CD4-positive, CD25-positive, alpha-beta regulatory T cell (primary cell): Measurements from ENCODE around the gene ACOX3. TPM values are rescaled to one million over a fixed set of nuclear protein-coding genes. Genes with fewer than 3 reads are reported as not detected.
A peak's percentile ranks its signal among the peaks of the same experiment; 100 is the strongest.

Experiments
- ATAC-seq, 2 donors: fragments of 150-1000 bp; cut with Tn5 transposase; one replicate each; pipeline ENCODE4 v1.10.0; 2021; ENCODE audit warnings: low read depth in 2 of 2, moderate number of reproducible peaks in 2 of 2, moderate library complexity in 1 of 2
- DNase-seq, 3 donors: peaks; one replicate each; pipeline versions ENCODE4 v3.0.0 to v3.0.0-alpha.2; 2012 to 2022; ENCODE audit warnings: mixed read lengths in 1 of 3
- H3K27ac ChIP-seq: one replicate; pipeline ENCODE4 v1.7.0; 2013; ENCODE audit warnings: mild to moderate bottlenecking, low read length; ENCODE audit not compliant: insufficient read depth, poor library complexity, severe bottlenecking
- H3K27me3 ChIP-seq: one replicate; pipeline ENCODE4 v1.7.0; 2013; ENCODE audit warnings: low read length; ENCODE audit not compliant: control insufficient read depth, insufficient read depth
- H3K36me3 ChIP-seq: one replicate; pipeline ENCODE4 v1.7.0; 2013; ENCODE audit warnings: mild to moderate bottlenecking, low read length, moderate library complexity; ENCODE audit not compliant: control insufficient read depth, insufficient read depth
- H3K4me1 ChIP-seq: 2 replicates; pipeline ENCODE4 v1.7.0; 2013; ENCODE audit warnings: mild to moderate bottlenecking, low read length; ENCODE audit not compliant: insufficient read depth, control insufficient read depth, poor library complexity, severe bottlenecking
- H3K4me3 ChIP-seq: one replicate; pipeline ENCODE4 v1.7.0; 2013; ENCODE audit warnings: low read depth, mild to moderate bottlenecking, low read length, moderate library complexity
- H3K9me3 ChIP-seq, 2 experiments: 1 replicate in 1 of 2; 2 replicates in 1 of 2; pipeline ENCODE4 v1.7.0; 2013; ENCODE audit warnings: low read length in 2 of 2, mild to moderate bottlenecking in 1 of 2, moderate library complexity in 1 of 2; ENCODE audit not compliant: control insufficient read depth in 2 of 2
- H3K27ac Mint-ChIP-seq, 3 donors: one replicate each; pipeline ENCODE4 v1.8.0; 2020 to 2022; ENCODE audit warnings: mild to moderate bottlenecking in 3 of 3, mixed read lengths in 3 of 3, moderate library complexity in 2 of 3
- H3K27me3 Mint-ChIP-seq: one replicate; pipeline ENCODE4 v1.8.0; 2022; ENCODE audit warnings: mild to moderate bottlenecking, mixed read lengths
- H3K36me3 Mint-ChIP-seq: one replicate; pipeline ENCODE4 v1.8.0; 2020; ENCODE audit warnings: mixed read lengths
- H3K4me1 Mint-ChIP-seq, 4 donors: one replicate each; pipeline ENCODE4 v1.8.0; 2020 to 2022; ENCODE audit warnings: mixed read lengths in 4 of 4, mild to moderate bottlenecking in 1 of 4
- H3K4me3 Mint-ChIP-seq, 4 donors: one replicate each; pipeline ENCODE4 v1.8.0; 2020 to 2022; ENCODE audit warnings: mild to moderate bottlenecking in 4 of 4, mixed read lengths in 4 of 4, moderate library complexity in 3 of 4
- H3K9me3 Mint-ChIP-seq, 7 donors: one replicate each; pipeline ENCODE4 v1.8.0; 2020 to 2022; ENCODE audit warnings: mixed read lengths in 7 of 7, mild to moderate bottlenecking in 3 of 7, moderate library complexity in 2 of 7
- polyA plus RNA-seq, 4 donors: library from polyadenylated mRNA; unstranded; fragments of 300-500 nt; fragmentation: Illumina TruSeq; gene quantifications; one replicate each; pipeline ENCODE4 v1.2.3, GENCODE V29; 2021
- total RNA-seq: library from RNA; stranded (reverse); gene quantifications from one replicate; pipeline ENCODE4 v1.2.3, GENCODE V29; 2022

Gene ACOX3
- total and polyA plus RNA-seq, 5 donors from 2014 or later: 13.0 to 22.0 (median 14.2) TPM

- Mint-ChIP-seq H3K9me3 (no peaks in the 10 kb centered on the region), H3K4me1 (no peaks in the 10 kb centered on the region), H3K36me3 (peaks cover 14% of the 10 kb centered on the region), H3K27ac (peak overlapping the region in 1 of 3 donors; percentile 74), H3K4me3 (no peak overlapping the region), H3K27me3 (no peaks in the 10 kb centered on the region)
- ATAC-seq (no peak), DNase-seq (no peak)
- Histone ChIP-seq H3K9me3 (no peaks in the 10 kb centered on the region), H3K27me3 (no peaks in the 10 kb centered on the region), H3K4me3 (no peak overlapping the region), H3K27ac (no peak overlapping the region), H3K36me3 (peaks cover 3% of the 10 kb centered on the region), H3K4me1 (no peaks in the 10 kb centered on the region)
Observed at GRCh38 chr4:8376361-8377102, 64.0 kb downstream of the ACOX3 start.

GRCh38 chr4:8374851-8375649 lies 65.5 kb downstream of the ACOX3 start:
- H3K4me1 ChIP-seq: no peaks in the 10 kb centered on the region
- no peak overlapping the region for H3K4me3 ChIP-seq
- peaks cover 3% of the 10 kb centered on the region for H3K36me3 ChIP-seq
- no peaks in the 10 kb centered on the region for H3K9me3 Mint-ChIP-seq
- no peak for ATAC-seq
- no peaks in the 10 kb centered on the region for H3K27me3 ChIP-seq
- peaks cover 10% of the 10 kb centered on the region for H3K36me3 Mint-ChIP-seq
- no peak overlapping the region for H3K27ac Mint-ChIP-seq
- H3K27me3 Mint-ChIP-seq: no peaks in the 10 kb centered on the region
- no peaks in the 10 kb centered on the region for H3K4me1 Mint-ChIP-seq
- no peak overlapping the region for H3K4me3 Mint-ChIP-seq
- H3K9me3 ChIP-seq: no peaks in the 10 kb centered on the region
- H3K27ac ChIP-seq: no peak overlapping the region
- DNase-seq: no peak

- peaks cover 3% of the 10 kb centered on the region for H3K36me3 ChIP-seq
- no peaks in the 10 kb centered on the region for H3K27me3 Mint-ChIP-seq
- H3K4me1 ChIP-seq: no peaks in the 10 kb centered on the region
- DNase-seq (no peak), ATAC-seq (no peak)
- H3K9me3 ChIP-seq: no peaks in the 10 kb centered on the region
- no peak overlapping the region for H3K4me3 ChIP-seq
- H3K27ac Mint-ChIP-seq: no peak overlapping the region
- H3K4me3 Mint-ChIP-seq: no peak overlapping the region
- H3K9me3 Mint-ChIP-seq: no peaks in the 10 kb centered on the region
- H3K4me1 Mint-ChIP-seq: no peaks in the 10 kb centered on the region
- peaks cover 10% of the 10 kb centered on the region for H3K36me3 Mint-ChIP-seq
- H3K27ac ChIP-seq: no peak overlapping the region
- no peaks in the 10 kb centered on the region for H3K27me3 ChIP-seq
Observed at GRCh38 chr4:8373973-8374545, 66.5 kb downstream of the ACOX3 start.

GRCh38 chr4:8373270-8373972 lies 67.1 kb downstream of the ACOX3 start:
- H3K9me3 ChIP-seq: no peaks in the 10 kb centered on the region
- H3K27me3 Mint-ChIP-seq: no peaks in the 10 kb centered on the region
- no peaks in the 10 kb centered on the region for H3K9me3 Mint-ChIP-seq
- no peaks in the 10 kb centered on the region for H3K27me3 ChIP-seq
- H3K4me1 ChIP-seq: no peaks in the 10 kb centered on the region
- H3K4me1 Mint-ChIP-seq: no peaks in the 10 kb centered on the region
- no peak for DNase-seq
- no peak overlapping the region for H3K4me3 ChIP-seq
- H3K36me3 ChIP-seq: no peaks in the 10 kb centered on the region
- H3K27ac ChIP-seq: no peak overlapping the region
- no peak overlapping the region for H3K4me3 Mint-ChIP-seq
- ATAC-seq: no peak
- H3K27ac Mint-ChIP-seq: no peak overlapping the region
- peaks cover 10% of the 10 kb centered on the region for H3K36me3 Mint-ChIP-seq

- no peak overlapping the region for H3K27ac ChIP-seq
- ATAC-seq (no peak), DNase-seq (no peak)
- Mint-ChIP-seq H3K36me3 (peaks cover 10% of the 10 kb centered on the region), H3K27me3 (no peaks in the 10 kb centered on the region), H3K9me3 (no peaks in the 10 kb centered on the region), H3K4me3 (no peak overlapping the region), H3K4me1 (no peaks in the 10 kb centered on the region), H3K27ac (peak overlapping the region in 1 of 3 donors; percentile 15)
- no peaks in the 10 kb centered on the region for H3K9me3 ChIP-seq
- H3K4me1 ChIP-seq: no peaks in the 10 kb centered on the region
- no peaks in the 10 kb centered on the region for H3K27me3 ChIP-seq
- H3K4me3 ChIP-seq: no peak overlapping the region
- H3K36me3 ChIP-seq: no peaks in the 10 kb centered on the region
Observed at GRCh38 chr4:8372506-8372905, 68.0 kb downstream of the ACOX3 start.

GRCh38 chr4:8371596-8371995 lies 68.9 kb downstream of the ACOX3 start:
- H3K4me1 Mint-ChIP-seq: no peaks in the 10 kb centered on the region
- H3K4me1 ChIP-seq: no peaks in the 10 kb centered on the region
- H3K27ac ChIP-seq: no peak overlapping the region
- no peaks in the 10 kb centered on the region for H3K9me3 ChIP-seq
- no peak for DNase-seq
- H3K4me3 Mint-ChIP-seq: no peak overlapping the region
- no peak overlapping the region for H3K4me3 ChIP-seq
- ATAC-seq: no peak
- no peaks in the 10 kb centered on the region for H3K9me3 Mint-ChIP-seq
- H3K27me3 ChIP-seq: no peaks in the 10 kb centered on the region
- no peaks in the 10 kb centered on the region for H3K36me3 ChIP-seq
- no peaks in the 10 kb centered on the region for H3K27me3 Mint-ChIP-seq
- no peak overlapping the region for H3K27ac Mint-ChIP-seq
- peaks cover 10% of the 10 kb centered on the region for H3K36me3 Mint-ChIP-seq

GRCh38 chr4:8370835-8371595 lies 69.5 kb downstream of the ACOX3 start:
- Histone ChIP-seq H3K27me3 (no peaks in the 10 kb centered on the region), H3K36me3 (no peaks in the 10 kb centered on the region), H3K4me3 (no peak overlapping the region), H3K27ac (no peak overlapping the region), H3K4me1 (no peaks in the 10 kb centered on the region), H3K9me3 (no peaks in the 10 kb centered on the region)
- no peaks in the 10 kb centered on the region for H3K9me3 Mint-ChIP-seq
- H3K36me3 Mint-ChIP-seq: peaks cover 14% of the 10 kb centered on the region
- peaks cover 0 to 2% (median 0%) of the 10 kb centered on the region in 4 donors for H3K4me1 Mint-ChIP-seq
- ATAC-seq (no peak), DNase-seq (no peak)
- H3K27me3 Mint-ChIP-seq: no peaks in the 10 kb centered on the region
- H3K4me3 Mint-ChIP-seq: no peak overlapping the region
- H3K27ac Mint-ChIP-seq: no peak overlapping the region
